HL-60 (cell line): Measurements from ENCODE around the gene PRKX.

ENCODE experiments used
- DNase-seq, 2 experiments: peaks; one replicate each; pipeline ENCODE4 v3.0.0-alpha.2; 2010 to 2020; ENCODE audit warnings: low read depth in 1 of 2, low spot score in 1 of 2
- H3K27ac ChIP-seq: fragments of 250-450 bp; sonication (Bioruptor Pico); replicated peaks from 2 replicates; pipeline ENCODE4 v1.5.1; 2020; ENCODE audit warnings: mild to moderate bottlenecking, moderate library complexity
- H3K27me3 ChIP-seq: fragments of 250-450 bp; sonication (Bioruptor Pico); 2 replicates; pipeline ENCODE4 v1.5.1; 2021; ENCODE audit warnings: mild to moderate bottlenecking, moderate library complexity; ENCODE audit not compliant: insufficient read depth, poor library complexity, severe bottlenecking
- H3K4me3 ChIP-seq: replicated peaks from 2 replicates; pipeline ENCODE4 v1.5.1; 2011; ENCODE audit warnings: mild to moderate bottlenecking, control low read depth, low read length; ENCODE audit not compliant: insufficient read depth
- CTCF ChIP-seq: IDR thresholded peaks from one replicate; pipeline ENCODE4 v1.5.1; 2011; ENCODE audit warnings: low read length, control low read depth, inconsistent platforms; ENCODE audit not compliant: insufficient read depth
- GABPA ChIP-seq: IDR thresholded peaks from 2 replicates; pipeline ENCODE4 v1.6.1; 2012; ENCODE audit warnings: low read depth
- POLR2AphosphoS5 ChIP-seq: IDR thresholded peaks from 2 replicates; pipeline ENCODE4 v1.6.1; 2012; ENCODE audit warnings: low read depth
- REST ChIP-seq: IDR thresholded peaks from 2 replicates; pipeline ENCODE4 v1.6.1; 2012; ENCODE audit warnings: low read depth; ENCODE audit not compliant: insufficient replicate concordance
- SPI1 ChIP-seq: IDR thresholded peaks from 2 replicates; pipeline ENCODE4 v1.6.1; 2012; ENCODE audit warnings: low read depth, mild to moderate bottlenecking, borderline replicate concordance

PRKX gene

GRCh38 chrX:3680459-3680858 lies 33.0 kb downstream of the PRKX start:
- DNase-seq = no peak
- Histone ChIP-seq H3K27me3 (no peaks in the 10 kb centered on the region), H3K27ac (no peak overlapping the region), H3K4me3 (no peak overlapping the region)
- TF ChIP-seq REST = no peak
- TF ChIP-seq POLR2AphosphoS5 = no peak
- TF ChIP-seq CTCF = no peak
- no peak for TF ChIP-seq GABPA
- TF ChIP-seq SPI1 = no peak

GRCh38 chrX:3679669-3680068 lies 33.8 kb downstream of the PRKX start:
- H3K4me3 ChIP-seq = no peak overlapping the region
- DNase-seq = no peak
- H3K27me3 ChIP-seq = no peaks in the 10 kb centered on the region
- TF ChIP-seq POLR2AphosphoS5 (no peak), CTCF (no peak), GABPA (no peak), REST (no peak), SPI1 (no peak)
- no peak overlapping the region for H3K27ac ChIP-seq

- Histone ChIP-seq H3K27me3 (no peaks in the 10 kb centered on the region), H3K27ac (no peak overlapping the region), H3K4me3 (no peak overlapping the region)
- TF ChIP-seq SPI1 = no peak
- TF ChIP-seq GABPA = no peak
- TF ChIP-seq POLR2AphosphoS5 = no peak
- no peak for TF ChIP-seq CTCF
- no peak for TF ChIP-seq REST
- no peak for DNase-seq
These were observed 35.1 kb downstream of the PRKX start for GRCh38 chrX:3678328-3678727.
